NCI-H1436 (cell line): ENCODE results near the gene SMARCB1.

Experiments
- DNase-seq: peaks from one replicate; lab custom pipeline; 2025; lab: John Stamatoyannopoulos, UW

Gene SMARCB1

GRCh38 chr22:23786752-23787599 is at the start of gene SMARCB1:
Gene SMARCB1, plus strand, starts transcription at chr22:23786966. Its CDS starts 204 bp downstream, at chr22:23787170.
- DNase-seq, result peak; percentile 86

- DNase-seq, result no peak
Observed at GRCh38 chr22:23737696-23738095, 49.1 kb upstream of the SMARCB1 start.

DNA sequence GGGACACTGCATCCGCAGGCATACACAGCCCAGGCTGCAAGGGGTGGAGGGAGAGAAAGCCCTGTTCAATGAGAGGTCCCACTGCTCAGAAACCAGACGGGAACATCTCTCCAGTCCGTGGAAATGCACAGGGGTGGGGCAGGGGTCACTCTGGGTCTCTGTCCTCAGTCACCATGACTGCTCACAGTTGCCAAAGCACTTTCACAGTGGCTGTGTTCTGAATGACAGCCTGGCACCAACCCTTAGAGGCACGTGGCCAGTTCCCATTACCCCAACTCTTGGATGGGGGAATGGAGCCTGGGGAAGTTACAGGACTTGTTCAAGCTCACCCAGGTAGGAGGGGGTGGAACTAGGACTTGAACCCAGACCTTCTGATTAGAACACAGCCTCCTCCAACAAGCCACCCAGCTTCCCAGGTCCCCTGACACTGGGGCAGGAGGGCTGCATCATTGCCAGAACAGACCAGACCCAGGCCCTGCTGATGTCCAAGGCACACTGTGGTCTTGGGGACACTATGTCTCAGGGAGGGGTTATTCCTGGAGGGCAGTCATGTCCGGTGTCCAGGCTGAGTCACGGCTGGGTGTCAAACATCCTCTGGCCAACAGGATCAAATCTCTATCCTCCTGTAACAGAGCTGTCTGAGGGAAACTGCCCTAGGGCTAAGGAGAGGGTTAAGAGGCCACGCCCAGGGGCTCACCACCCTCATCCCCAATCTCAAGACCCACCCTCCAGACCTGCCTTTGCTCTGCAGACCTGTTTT is 44.1 kb upstream of the SMARCB1 start:
- DNase-seq, result no peak

DNA sequence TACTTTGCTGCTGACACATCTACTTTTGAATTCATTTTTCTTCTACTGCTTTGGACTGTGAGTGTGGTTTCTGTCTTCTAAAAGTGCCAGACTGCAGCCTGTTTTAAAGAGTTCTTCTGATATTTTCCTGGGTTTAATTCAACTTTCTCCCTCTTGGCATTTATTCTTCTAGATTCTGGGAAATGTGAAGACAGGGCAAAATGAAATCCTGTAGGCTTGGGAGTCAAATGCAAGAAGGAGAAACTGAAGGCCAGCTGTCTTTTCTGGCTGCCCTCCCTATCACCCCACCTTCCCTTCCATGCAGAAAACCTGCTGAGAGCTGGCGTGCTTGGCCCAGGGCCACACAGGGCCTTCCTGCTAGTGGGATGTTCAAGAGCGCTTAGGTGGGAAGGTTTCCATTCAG is 43.5 kb upstream of the SMARCB1 start:
- no peak for DNase-seq

- no peak for DNase-seq
Observed at GRCh38 chr22:23744001-23744400, 42.8 kb upstream of the SMARCB1 start.

DNA sequence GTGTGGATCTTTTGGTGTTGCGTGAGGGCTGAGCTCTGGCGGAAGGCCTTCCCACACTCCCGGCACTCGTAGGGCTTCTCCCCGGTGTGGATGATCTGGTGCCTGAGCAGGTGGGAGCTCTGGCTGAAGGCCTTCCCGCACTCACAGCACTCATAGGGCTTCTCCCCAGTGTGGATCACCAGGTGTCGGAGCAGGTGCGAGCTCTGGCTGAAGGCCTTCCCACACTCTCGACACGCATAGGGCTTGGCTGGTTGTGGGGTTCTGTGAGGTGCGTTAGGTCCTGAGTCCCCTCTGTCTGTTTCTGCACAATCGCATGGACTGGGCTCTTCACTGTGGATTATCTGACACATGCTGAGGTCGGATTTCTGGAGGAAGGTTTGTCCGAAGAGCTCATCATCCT is 42.3 kb upstream of the SMARCB1 start:
- no peak for DNase-seq

- no peak for DNase-seq
Observed at GRCh38 chr22:23745791-23746190, 41.0 kb upstream of the SMARCB1 start.

GRCh38 chr22:23749841-23750301 is 36.9 kb upstream of the SMARCB1 start:
- no peak for DNase-seq

- no peak for DNase-seq
Observed at GRCh38 chr22:23750367-23750713, 36.4 kb upstream of the SMARCB1 start.

DNA sequence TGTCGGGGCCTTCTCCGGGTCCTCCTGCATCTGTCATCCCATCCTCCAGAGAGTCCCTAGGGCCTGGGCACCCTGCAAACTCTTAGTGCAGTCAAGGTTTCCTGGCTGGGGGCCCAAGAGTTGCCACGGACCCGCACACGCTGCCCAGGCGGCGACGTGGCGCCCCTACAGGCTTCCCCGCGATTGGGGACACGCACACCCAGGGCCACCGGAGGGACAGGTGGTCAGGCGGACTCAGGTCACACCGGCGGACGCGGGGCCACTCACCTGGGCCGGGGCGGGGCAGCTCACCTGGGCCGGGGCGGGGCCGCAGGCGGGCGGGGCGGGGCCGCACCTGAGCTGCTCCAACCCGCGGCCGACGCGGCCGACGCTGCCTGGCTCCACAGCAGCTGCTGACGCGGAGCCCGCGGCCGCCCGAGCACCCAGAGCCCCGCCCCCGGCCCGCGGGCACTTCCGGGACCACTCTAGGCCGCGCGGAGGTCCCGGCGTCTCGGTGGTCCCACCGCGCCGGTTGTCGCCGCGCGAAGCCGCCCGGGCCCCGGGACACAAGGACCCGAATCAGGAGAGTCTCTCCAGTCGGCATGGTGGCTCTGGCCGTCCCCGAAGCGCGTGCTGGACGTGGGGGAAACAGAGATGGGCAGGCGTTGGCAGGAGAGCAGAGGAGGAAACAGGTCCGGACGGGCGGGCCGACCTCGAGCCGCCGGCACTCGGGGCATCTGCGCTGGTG is 35.9 kb upstream of the SMARCB1 start, which contains the start of gene ZNF70:
Gene ZNF70, minus strand, starts transcription at position 399 of the 727 bp plus-strand sequence. CDS start 5,972 bp downstream, outside the sequence.
- DNase-seq, result peak; percentile 86

- DNase-seq, result no peak
Observed at GRCh38 chr22:23751441-23751996, 35.2 kb upstream of the SMARCB1 start.

DNA sequence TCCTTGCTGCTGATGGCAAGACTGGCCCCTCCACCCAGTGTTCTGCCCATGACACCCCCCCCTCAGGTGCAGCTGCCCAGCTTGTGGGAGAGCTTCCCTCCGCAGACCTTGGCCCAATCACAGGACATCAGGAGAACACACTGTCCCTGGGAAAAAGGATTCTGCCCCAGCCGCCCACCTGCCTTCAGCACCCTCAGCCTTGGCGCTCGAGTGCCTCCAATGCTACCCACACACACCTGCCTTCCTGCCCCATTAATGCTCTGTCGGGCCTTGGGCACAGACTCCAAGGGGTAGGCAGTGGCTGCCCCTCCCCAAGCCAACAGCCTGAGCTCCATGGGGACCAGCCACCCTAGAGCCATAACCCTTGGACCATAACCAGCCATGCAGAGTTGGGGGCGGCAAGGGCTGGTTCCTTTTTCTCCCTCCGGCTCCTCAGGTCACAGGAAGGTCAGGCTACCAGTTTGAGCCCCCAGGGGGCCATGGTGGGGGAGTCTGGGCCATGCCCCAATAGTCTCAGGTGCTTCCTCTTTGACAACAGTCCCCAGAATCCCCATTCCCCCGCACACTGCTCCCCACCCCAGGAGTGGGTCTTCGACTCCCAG is 34.6 kb upstream of the SMARCB1 start:
- DNase-seq, result no peak

- DNase-seq, result no peak
Observed at GRCh38 chr22:23752750-23753149, 34.0 kb upstream of the SMARCB1 start.

- no peak for DNase-seq
Observed at GRCh38 chr22:23753385-23753784, 33.4 kb upstream of the SMARCB1 start.

- DNase-seq, result no peak
Observed at GRCh38 chr22:23754220-23754919, 32.4 kb upstream of the SMARCB1 start, which contains the start of gene VPREB3. Gene VPREB3, minus strand, starts transcription at chr22:23754425. Its CDS starts 62 bp downstream, at chr22:23754363.

- DNase-seq, result no peak
Observed at GRCh38 chr22:23754980-23755636, 31.7 kb upstream of the SMARCB1 start.

GRCh38 chr22:23755711-23756110 is 31.1 kb upstream of the SMARCB1 start:
- DNase-seq, result no peak

GRCh38 chr22:23756891-23757290 is 29.9 kb upstream of the SMARCB1 start:
- no peak for DNase-seq

GRCh38 chr22:23759566-23759965 is 27.2 kb upstream of the SMARCB1 start:
- no peak for DNase-seq

- DNase-seq, result no peak
Observed at GRCh38 chr22:23760056-23760455, 26.7 kb upstream of the SMARCB1 start.
